Glutamatergic neuron (in vitro differentiated cells): ENCODE results near the gene CDHR4. TPM values are rescaled to one million over a fixed set of nuclear protein-coding genes. Genes with fewer than 3 reads are reported as not detected.
"Not testable (repeated sequence)": the region's sequence is repeated elsewhere in the genome, so short reads cannot be mapped to it uniquely, and the experiment has no call there.

Source experiments
- DNase-seq: peaks from one replicate; pipeline ENCODE4 v3.0.0; 2022
- H3K27ac Mint-ChIP-seq: one replicate; pipeline ENCODE4 v1.8.0; 2020; ENCODE audit warnings: mild to moderate bottlenecking, mixed read lengths, inconsistent platforms; ENCODE audit not compliant: unreplicated experiment
- H3K27me3 Mint-ChIP-seq: one replicate; pipeline ENCODE4 v1.8.0; 2020; ENCODE audit warnings: mild to moderate bottlenecking, moderate library complexity, mixed read lengths, inconsistent platforms; ENCODE audit not compliant: unreplicated experiment
- H3K36me3 Mint-ChIP-seq: one replicate; pipeline ENCODE4 v1.8.0; 2020; ENCODE audit warnings: mild to moderate bottlenecking, mixed read lengths, inconsistent platforms; ENCODE audit not compliant: unreplicated experiment
- H3K4me1 Mint-ChIP-seq: one replicate; pipeline ENCODE4 v1.8.0; 2020; ENCODE audit warnings: mild to moderate bottlenecking, low read depth, mixed read lengths, inconsistent platforms; ENCODE audit not compliant: unreplicated experiment
- H3K4me3 Mint-ChIP-seq: one replicate; pipeline ENCODE4 v1.8.0; 2020; ENCODE audit warnings: mild to moderate bottlenecking, mixed read lengths, inconsistent platforms; ENCODE audit not compliant: unreplicated experiment
- H3K9me3 Mint-ChIP-seq: one replicate; pipeline ENCODE4 v1.8.0; 2020; ENCODE audit warnings: mild to moderate bottlenecking, moderate library complexity, mixed read lengths, inconsistent platforms; ENCODE audit not compliant: unreplicated experiment
- total RNA-seq: library from RNA; stranded (reverse); fragmentation: NEBNext Ultra II Directional; extraction: Animal tissue kit (Norgen Biotek cat#: 25700); gene quantifications from one replicate; pipeline ENCODE4 v1.2.1, GENCODE V29; 2021; ENCODE audit not compliant: unreplicated experiment
- TF ChIP-seq, protein P1 (sequence below): fragments of 200-600 bp; sonication (generic); IDR thresholded peaks from one replicate; pipeline ENCODE4 v1.5.0; 2021; ENCODE audit not compliant: partially characterized antibody, unreplicated experiment

CDHR4 gene
- total RNA-seq, 1 donor from 2014 or later = not detected

- peak overlapping the region; percentile 20 for H3K4me3 Mint-ChIP-seq
- peaks cover under 1% of the 10 kb centered on the region for H3K9me3 Mint-ChIP-seq
- no peaks in the 10 kb centered on the region for H3K27me3 Mint-ChIP-seq
- TF ChIP-seq, protein P1, sequence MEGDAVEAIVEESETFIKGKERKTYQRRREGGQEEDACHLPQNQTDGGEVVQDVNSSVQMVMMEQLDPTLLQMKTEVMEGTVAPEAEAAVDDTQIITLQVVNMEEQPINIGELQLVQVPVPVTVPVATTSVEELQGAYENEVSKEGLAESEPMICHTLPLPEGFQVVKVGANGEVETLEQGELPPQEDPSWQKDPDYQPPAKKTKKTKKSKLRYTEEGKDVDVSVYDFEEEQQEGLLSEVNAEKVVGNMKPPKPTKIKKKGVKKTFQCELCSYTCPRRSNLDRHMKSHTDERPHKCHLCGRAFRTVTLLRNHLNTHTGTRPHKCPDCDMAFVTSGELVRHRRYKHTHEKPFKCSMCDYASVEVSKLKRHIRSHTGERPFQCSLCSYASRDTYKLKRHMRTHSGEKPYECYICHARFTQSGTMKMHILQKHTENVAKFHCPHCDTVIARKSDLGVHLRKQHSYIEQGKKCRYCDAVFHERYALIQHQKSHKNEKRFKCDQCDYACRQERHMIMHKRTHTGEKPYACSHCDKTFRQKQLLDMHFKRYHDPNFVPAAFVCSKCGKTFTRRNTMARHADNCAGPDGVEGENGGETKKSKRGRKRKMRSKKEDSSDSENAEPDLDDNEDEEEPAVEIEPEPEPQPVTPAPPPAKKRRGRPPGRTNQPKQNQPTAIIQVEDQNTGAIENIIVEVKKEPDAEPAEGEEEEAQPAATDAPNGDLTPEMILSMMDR = no peak
- H3K4me1 Mint-ChIP-seq = peaks cover 7% of the 10 kb centered on the region
- no peak for DNase-seq
- H3K36me3 Mint-ChIP-seq = no peaks in the 10 kb centered on the region
- H3K27ac Mint-ChIP-seq = peak overlapping the region; percentile 55
Observed at GRCh38 chr3:49780080-49780974, 19.3 kb downstream of the CDHR4 start.

DNA sequence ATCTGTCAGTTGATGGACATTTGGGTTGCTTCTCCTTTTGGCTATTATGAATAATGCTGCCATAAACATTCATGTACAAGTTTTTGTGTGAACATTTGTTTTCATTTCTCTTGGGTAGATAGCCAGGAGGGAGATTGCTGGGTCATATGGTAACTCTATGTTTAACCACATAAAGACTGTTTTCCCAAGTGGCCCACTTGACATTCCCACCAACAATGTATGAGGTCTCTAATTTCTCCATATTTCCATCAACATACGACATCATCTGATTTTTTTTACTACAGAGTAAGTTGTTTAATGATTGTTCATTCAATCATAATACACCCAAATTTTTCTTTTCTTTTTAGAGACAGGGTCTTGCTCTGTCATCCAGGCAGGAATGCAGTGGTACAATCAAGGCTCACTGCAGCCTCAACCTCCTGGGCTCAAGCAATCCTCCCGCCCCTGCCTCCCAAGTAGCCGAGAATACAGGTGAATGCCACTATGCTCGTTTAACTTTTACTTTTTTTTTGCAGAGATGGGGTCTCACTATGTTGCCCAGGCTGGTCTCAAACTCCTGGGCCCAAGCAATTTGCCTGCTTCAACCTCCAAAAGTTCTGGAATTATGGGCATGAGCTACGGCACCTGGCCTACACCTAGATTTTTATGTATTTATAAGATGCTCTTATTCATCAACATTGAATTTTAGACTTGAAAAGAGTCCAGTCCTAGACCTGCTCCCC is 20.2 kb downstream of the CDHR4 start:
- H3K27ac Mint-ChIP-seq = peak overlapping the region; percentile 55

GRCh38 chr3:49776101-49776500 is 23.6 kb downstream of the CDHR4 start:
- not testable (repeated sequence) for H3K4me3 Mint-ChIP-seq, DNase-seq, H3K27me3 Mint-ChIP-seq, H3K4me1 Mint-ChIP-seq, H3K27ac Mint-ChIP-seq, H3K9me3 Mint-ChIP-seq, H3K36me3 Mint-ChIP-seq

More for the DNA sequence above, 20.2 kb downstream of the CDHR4 start:
- Mint-ChIP-seq H3K36me3 (no peaks in the 10 kb centered on the region), H3K9me3 (no peaks in the 10 kb centered on the region), H3K27me3 (no peaks in the 10 kb centered on the region), H3K4me1 (peaks cover 7% of the 10 kb centered on the region), H3K4me3 (no peak overlapping the region)
- DNase-seq = no peak
- TF ChIP-seq, protein P1 = no peak

DNA sequence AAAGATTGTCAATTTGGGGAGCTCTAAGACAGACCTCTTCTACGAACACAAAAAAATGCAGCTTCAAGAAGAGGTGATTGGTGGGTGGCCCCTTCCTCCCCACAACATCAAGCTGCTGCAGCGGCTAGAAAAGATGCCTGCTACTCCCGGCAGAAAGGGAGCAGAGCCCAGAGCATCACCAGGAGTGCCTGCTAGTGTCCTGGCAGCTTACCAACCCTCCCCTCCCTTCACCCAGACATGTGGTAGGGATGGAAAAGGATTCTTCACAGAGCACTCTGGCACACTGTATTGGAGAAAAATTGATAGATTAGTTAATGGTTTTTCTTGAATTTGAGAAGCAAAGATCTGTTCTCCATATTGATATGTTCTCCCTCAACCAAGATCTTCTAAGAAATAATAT is 24.1 kb downstream of the CDHR4 start:
- Mint-ChIP-seq H3K4me3 (no peak overlapping the region), H3K27ac (no peak overlapping the region), H3K4me1 (peaks cover 5% of the 10 kb centered on the region), H3K36me3 (no peaks in the 10 kb centered on the region), H3K9me3 (no peaks in the 10 kb centered on the region), H3K27me3 (no peaks in the 10 kb centered on the region)
- TF ChIP-seq, protein P1 = no peak
- no peak for DNase-seq

DNA sequence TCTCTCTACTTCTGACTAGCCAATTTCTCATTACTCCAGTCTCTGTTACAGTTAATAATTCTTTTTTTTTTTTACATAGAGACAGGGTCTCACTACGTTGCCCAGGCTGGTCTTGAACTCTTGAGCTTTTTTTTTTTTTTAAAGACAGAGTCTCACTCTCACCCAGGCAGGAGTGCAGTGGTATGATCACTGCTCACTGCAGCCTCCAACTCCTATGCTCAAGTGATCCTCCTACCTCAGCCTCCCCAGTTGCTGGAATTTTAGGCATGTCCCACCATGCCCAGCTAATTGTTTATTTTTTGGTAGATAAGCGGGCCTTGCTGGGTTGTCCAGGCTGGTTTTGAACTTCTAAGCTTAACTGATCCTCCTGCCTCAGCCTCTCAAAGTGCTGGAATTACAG is 27.0 kb downstream of the CDHR4 start:
- DNase-seq = no peak
- Mint-ChIP-seq H3K27ac (no peak overlapping the region), H3K27me3 (no peaks in the 10 kb centered on the region), H3K4me3 (no peak overlapping the region), H3K4me1 (peaks cover 2% of the 10 kb centered on the region), H3K9me3 (no peaks in the 10 kb centered on the region), H3K36me3 (no peaks in the 10 kb centered on the region)
- TF ChIP-seq, protein P1 = no peak
